Liver (tissue), 9 donors: ENCODE data around the gene NTN1. TPM values are rescaled to one million over a fixed set of nuclear protein-coding genes. Genes with fewer than 3 reads are reported as not detected.

Experiments used
- DNase-seq: peaks from one replicate; pipeline ENCODE4 v3.0.0-alpha.2; 2017; ENCODE audit warnings: low spot score
- H3K27ac ChIP-seq, 2 donors: one replicate each; pipeline ENCODE4 v1.7.0; 2013; ENCODE audit warnings: inconsistent platforms in 2 of 2, low read length in 2 of 2, control low read depth in 1 of 2, low read depth in 1 of 2, mild to moderate bottlenecking in 1 of 2
- H3K27me3 ChIP-seq, 4 donors: one replicate each; pipeline versions ENCODE4 v1.6.1 to v1.7.0; 2013; ENCODE audit warnings: low read length in 3 of 4, inconsistent platforms in 1 of 4, mild to moderate bottlenecking in 1 of 4, moderate library complexity in 1 of 4; ENCODE audit not compliant: control insufficient read depth in 4 of 4, insufficient read depth in 4 of 4
- H3K36me3 ChIP-seq, 4 donors: one replicate each; pipeline versions ENCODE4 v1.6.1 to v1.7.0; 2013; ENCODE audit warnings: low read length in 3 of 4, mild to moderate bottlenecking in 3 of 4, low read depth in 1 of 4, moderate library complexity in 1 of 4; ENCODE audit not compliant: control insufficient read depth in 4 of 4, insufficient read depth in 3 of 4
- H3K4me1 ChIP-seq, 4 donors: one replicate each; pipeline versions ENCODE4 v1.6.1 to v1.7.0; 2013; ENCODE audit warnings: low read length in 3 of 4, mild to moderate bottlenecking in 3 of 4, moderate library complexity in 1 of 4; ENCODE audit not compliant: control insufficient read depth in 4 of 4, insufficient read depth in 4 of 4
- H3K4me3 ChIP-seq, 3 donors: one replicate each; pipeline versions ENCODE4 v1.6.1 to v1.7.0; 2013; ENCODE audit warnings: low read length in 3 of 3, control low read depth in 1 of 3, low read depth in 1 of 3, mild to moderate bottlenecking in 1 of 3
- H3K9ac ChIP-seq, 2 donors: one replicate each; pipeline ENCODE4 v1.7.0; 2013; ENCODE audit warnings: low read length in 2 of 2, mild to moderate bottlenecking in 2 of 2, moderate library complexity in 2 of 2, control low read depth in 1 of 2, low read depth in 1 of 2
- H3K9me3 ChIP-seq, 4 donors: one replicate each; pipeline versions ENCODE4 v1.6.1 to v1.7.0; 2013; ENCODE audit warnings: low read length in 3 of 4; ENCODE audit not compliant: control insufficient read depth in 4 of 4
- CTCF ChIP-seq: fragments of 150-350 bp; IDR thresholded peaks from 2 replicates; pipeline ENCODE4 v1.5.1; 2017; ENCODE audit warnings: improper control_type of control experiment, low read depth, low read length; ENCODE audit not compliant: missing input control
- EGR1 ChIP-seq, 2 donors: IDR thresholded peaks; 2 replicates each; pipeline ENCODE4 v1.6.1; 2016 to 2018; ENCODE audit warnings: antibody characterized with exemption in 2 of 2, low read depth in 2 of 2
- FOXA1 ChIP-seq: IDR thresholded peaks from 2 replicates; pipeline ENCODE4 v1.6.1; 2016; ENCODE audit warnings: antibody characterized with exemption
- FOXA2 ChIP-seq: IDR thresholded peaks from 2 replicates; pipeline ENCODE4 v1.6.1; 2016; ENCODE audit warnings: antibody characterized with exemption
- HNF4A ChIP-seq, 2 donors: conservative IDR thresholded peaks; 2 replicates each; pipeline ENCODE4 v1.6.1; 2016; ENCODE audit warnings: antibody characterized with exemption in 2 of 2, mild to moderate bottlenecking in 2 of 2
- JUND ChIP-seq, 2 donors: IDR thresholded peaks; 2 replicates each; pipeline ENCODE4 v1.6.1; 2016; ENCODE audit warnings: antibody characterized with exemption in 2 of 2
- RAD21 ChIP-seq, 2 donors: IDR thresholded peaks; 2 replicates each; pipeline ENCODE4 v1.6.1; 2016; ENCODE audit warnings: antibody characterized with exemption in 2 of 2, mild to moderate bottlenecking in 2 of 2
- RXRA ChIP-seq, 2 donors: IDR thresholded peaks; 2 replicates each; pipeline ENCODE4 v1.6.1; 2017 to 2018; ENCODE audit warnings: antibody characterized with exemption in 2 of 2, mild to moderate bottlenecking in 1 of 2
- SP1 ChIP-seq: IDR thresholded peaks from 2 replicates; pipeline ENCODE4 v1.6.1; 2018; ENCODE audit warnings: antibody characterized with exemption, mild to moderate bottlenecking
- TAF1 ChIP-seq: conservative IDR thresholded peaks from 2 replicates; pipeline ENCODE4 v1.6.1; 2016; ENCODE audit warnings: antibody characterized with exemption, mild to moderate bottlenecking
- YY1 ChIP-seq: IDR thresholded peaks from 2 replicates; pipeline ENCODE4 v1.6.1; 2016; ENCODE audit warnings: antibody characterized with exemption, mild to moderate bottlenecking
- WGBS: extraction: QIAGEN DNeasy Blood & Tissue Kit; methylation state at CpG from one replicate; pipeline ENCODE4 v1.1.7; 2013; 5-methylcytosine and 5-hydroxymethylcytosine counted together
- polyA plus RNA-seq, 2 donors: library from polyadenylated mRNA; stranded (reverse) in 1 of 2; unstranded in 1 of 2; fragments of 200-250 nt in 1 of 2; fragments of >200 nt in 1 of 2; fragmentation: Nextera tagmentation in 1 of 2; extraction: Ambion mirVana in 1 of 2; gene quantifications; one replicate each; pipeline versions ENCODE4 v1.2.1 to v1.2.3, GENCODE V29; 2013 to 2015
- total RNA-seq, 2 donors: library from RNA; depleted of rRNA; stranded (reverse); fragments of >200 nt; gene quantifications; one replicate each; pipeline ENCODE4 v1.2.3, GENCODE V29; 2014
- TF ChIP-seq, protein P1 (sequence below): IDR thresholded peaks from 2 replicates; pipeline ENCODE4 v1.6.1; 2016; ENCODE audit warnings: antibody characterized with exemption
- TF ChIP-seq, protein P2 (sequence below): IDR thresholded peaks from 2 replicates; pipeline ENCODE4 v1.6.1; 2016; ENCODE audit warnings: antibody characterized with exemption
- donor health status: healthy.
- donor health status: healthy.
- donor health status: healthy.
- donor health status: healthy.
- donor health status: healthy.

NTN1 gene
- total and polyA plus RNA-seq, 4 donors: 0.14 to 8.7 (median 4.3) TPM

DNA sequence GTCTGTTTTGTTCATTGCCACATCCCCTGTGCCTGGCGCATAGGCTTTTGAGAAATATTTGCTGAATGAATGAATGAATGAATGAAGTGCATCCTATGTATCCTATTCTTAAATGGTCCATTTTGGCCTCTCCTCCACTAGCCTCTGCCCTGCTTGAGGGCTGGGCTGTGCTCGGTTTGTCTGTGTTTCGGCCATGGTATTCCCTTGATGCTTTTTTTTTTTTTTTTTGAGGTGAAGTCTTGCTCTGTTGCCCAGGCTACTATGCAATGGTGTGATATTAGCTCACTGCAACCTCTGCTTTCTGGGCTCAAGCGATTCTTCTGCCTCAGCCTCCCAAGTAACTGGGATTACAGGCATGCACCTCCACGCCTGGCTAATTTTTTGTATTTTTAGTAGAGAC, 110.1 kb downstream of the NTN1 start:
- H3K9ac ChIP-seq: no peak overlapping the region
- H3K4me1 ChIP-seq: no peaks in the 10 kb centered on the region
- H3K36me3 ChIP-seq: no peaks in the 10 kb centered on the region
- no peaks in the 10 kb centered on the region for H3K27me3 ChIP-seq
- TF ChIP-seq YY1 (no peak), JUND (IDR thresholded peaks at IDR 0.05) (no peak), CTCF (no peak), EGR1 (IDR thresholded peaks at IDR 0.05; ENCODE audit: low read depth in 2 of 2) (no peak), SP1 (no peak), RAD21 (IDR thresholded peaks at IDR 0.05) (no peak), FOXA2 (no peak), RXRA (IDR thresholded peaks at IDR 0.05) (no peak), TAF1 (no peak)
- TF ChIP-seq, protein P1, sequence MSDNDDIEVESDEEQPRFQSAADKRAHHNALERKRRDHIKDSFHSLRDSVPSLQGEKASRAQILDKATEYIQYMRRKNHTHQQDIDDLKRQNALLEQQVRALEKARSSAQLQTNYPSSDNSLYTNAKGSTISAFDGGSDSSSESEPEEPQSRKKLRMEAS: no peak
- TF ChIP-seq, protein P2, sequence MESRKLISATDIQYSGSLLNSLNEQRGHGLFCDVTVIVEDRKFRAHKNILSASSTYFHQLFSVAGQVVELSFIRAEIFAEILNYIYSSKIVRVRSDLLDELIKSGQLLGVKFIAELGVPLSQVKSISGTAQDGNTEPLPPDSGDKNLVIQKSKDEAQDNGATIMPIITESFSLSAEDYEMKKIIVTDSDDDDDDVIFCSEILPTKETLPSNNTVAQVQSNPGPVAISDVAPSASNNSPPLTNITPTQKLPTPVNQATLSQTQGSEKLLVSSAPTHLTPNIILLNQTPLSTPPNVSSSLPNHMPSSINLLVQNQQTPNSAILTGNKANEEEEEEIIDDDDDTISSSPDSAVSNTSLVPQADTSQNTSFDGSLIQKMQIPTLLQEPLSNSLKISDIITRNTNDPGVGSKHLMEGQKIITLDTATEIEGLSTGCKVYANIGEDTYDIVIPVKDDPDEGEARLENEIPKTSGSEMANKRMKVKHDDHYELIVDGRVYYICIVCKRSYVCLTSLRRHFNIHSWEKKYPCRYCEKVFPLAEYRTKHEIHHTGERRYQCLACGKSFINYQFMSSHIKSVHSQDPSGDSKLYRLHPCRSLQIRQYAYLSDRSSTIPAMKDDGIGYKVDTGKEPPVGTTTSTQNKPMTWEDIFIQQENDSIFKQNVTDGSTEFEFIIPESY: no peak
- H3K27ac ChIP-seq: no peak overlapping the region
- DNase-seq: no peak
- no peak overlapping the region for H3K4me3 ChIP-seq
- WGBS: 92% methylated on average over 5 of the region's 5 CpGs
- H3K9me3 ChIP-seq: no peaks in the 10 kb centered on the region

GRCh38 chr17:9132291-9132690, 111.0 kb downstream of the NTN1 start:
- TF ChIP-seq TAF1 (no peak), FOXA2 (no peak), EGR1 (IDR thresholded peaks at IDR 0.05; ENCODE audit: low read depth in 2 of 2) (no peak), FOXA1 (no peak), JUND (IDR thresholded peaks at IDR 0.05) (no peak), HNF4A (conservative IDR thresholded peaks at IDR 0.05) (no peak)
- TF ChIP-seq, protein P1: no peak
- whole genome bisulfite sequencing: 86% methylated on average over 9 of the region's 9 CpGs
- DNase-seq: no peak
- no peaks in the 10 kb centered on the region for H3K27me3 ChIP-seq
- H3K9me3 ChIP-seq: no peaks in the 10 kb centered on the region
- H3K36me3 ChIP-seq: no peaks in the 10 kb centered on the region
- no peak overlapping the region for H3K9ac ChIP-seq
- no peaks in the 10 kb centered on the region for H3K4me1 ChIP-seq
- H3K27ac ChIP-seq: no peak overlapping the region
- no peak overlapping the region for H3K4me3 ChIP-seq

- no peaks in the 10 kb centered on the region for H3K27me3 ChIP-seq
Observed at GRCh38 chr17:9132944-9133610, 111.8 kb downstream of the NTN1 start.

More at GRCh38 chr17:9132944-9133610, 111.8 kb downstream of the NTN1 start:
- TF ChIP-seq FOXA1: no peak
- H3K4me1 ChIP-seq: no peaks in the 10 kb centered on the region
- H3K4me3 ChIP-seq: no peak overlapping the region
- no peak overlapping the region for H3K9ac ChIP-seq
- H3K9me3 ChIP-seq: no peaks in the 10 kb centered on the region
- DNase-seq: no peak
- WGBS: 87% methylated on average over 14 of the region's 14 CpGs
- H3K36me3 ChIP-seq: no peaks in the 10 kb centered on the region
- H3K27ac ChIP-seq: no peak overlapping the region
